Left renal cortex interstitium (tissue), 4 donors: Measurements from ENCODE around the gene PSD2. TPM values are rescaled to one million over a fixed set of nuclear protein-coding genes. Genes with fewer than 3 reads are reported as not detected.

Experiments
- DNase-seq, 4 donors: peaks; one replicate each; pipeline ENCODE4 v3.0.0-alpha.2; 2013; ENCODE audit warnings: low read depth in 4 of 4, low spot score in 2 of 4, missing footprints in 1 of 4
- polyA plus RNA-seq, 4 donors: library from polyadenylated mRNA; unstranded; fragments of 120-200 nt; gene quantifications; one replicate each; pipeline ENCODE4 v1.2.1, GENCODE V29; 2013; ENCODE audit not compliant: insufficient read length in 4 of 4

The PSD2 gene
- polyA plus RNA-seq, 4 donors, result 1.7 to 2.8 (median 2.0) TPM

DNA sequence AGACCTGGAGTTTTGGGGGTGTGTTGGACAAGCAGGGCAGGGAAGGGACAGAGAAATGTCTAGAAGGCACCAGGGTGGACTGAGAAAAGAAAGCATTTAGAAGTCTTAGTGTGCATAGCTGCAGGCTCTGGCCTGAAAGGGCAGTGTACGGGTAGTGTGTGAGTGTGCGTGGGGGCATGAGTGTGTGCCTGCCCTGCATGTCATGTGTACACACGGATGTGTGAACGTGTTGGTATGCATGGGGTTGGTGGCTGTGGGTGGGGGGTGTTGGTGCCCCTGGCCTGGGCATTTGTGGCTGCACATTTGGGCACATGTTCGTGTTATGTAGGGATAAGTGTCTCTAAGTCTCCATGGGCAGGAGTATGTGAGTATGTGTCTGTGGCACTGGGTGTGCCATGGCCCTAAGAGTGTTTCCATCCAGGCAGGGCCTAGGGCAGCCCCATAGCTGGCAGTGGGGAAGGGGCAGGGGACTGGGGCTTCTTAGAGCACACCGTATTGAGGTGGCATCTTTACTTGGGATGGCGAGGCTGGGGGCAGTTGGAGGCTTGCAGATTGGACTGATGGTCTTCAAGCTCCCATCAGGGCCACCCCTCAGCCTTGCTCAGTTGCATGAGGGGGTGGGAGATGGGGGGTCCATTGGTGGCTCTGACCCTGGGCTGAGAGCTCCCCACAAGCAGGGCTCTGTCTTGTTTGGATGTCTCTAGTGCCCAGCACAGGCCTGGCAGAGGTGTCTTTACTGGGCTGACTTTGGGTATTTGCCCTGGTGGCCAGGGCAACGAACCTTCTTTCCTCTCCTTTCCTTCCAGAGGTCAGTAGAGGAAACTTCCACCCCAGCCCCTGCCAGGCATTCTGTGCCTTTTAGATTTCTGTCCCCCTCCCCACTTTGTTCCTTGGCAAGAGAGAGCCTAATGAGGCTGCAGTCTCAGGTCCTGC is 15.0 kb downstream of the PSD2 start:
- no peak for DNase-seq

DNA sequence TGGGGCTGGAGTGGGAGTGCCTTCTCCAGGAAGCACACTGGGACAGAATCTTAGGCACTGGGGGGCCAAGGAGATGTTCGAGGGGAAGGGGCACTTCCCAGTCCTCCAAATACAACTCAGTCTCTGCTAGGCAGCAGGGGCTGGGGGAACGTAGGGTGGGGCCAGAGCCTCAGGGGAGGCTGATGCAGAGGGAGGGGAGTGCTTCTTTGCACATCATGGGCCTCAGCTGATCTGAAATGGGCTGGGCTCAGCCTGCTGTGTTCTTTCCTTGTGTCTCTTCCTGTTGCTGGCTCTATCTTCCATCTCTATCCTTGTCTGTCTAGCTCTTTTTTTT is 15.6 kb downstream of the PSD2 start:
- no peak for DNase-seq

DNA sequence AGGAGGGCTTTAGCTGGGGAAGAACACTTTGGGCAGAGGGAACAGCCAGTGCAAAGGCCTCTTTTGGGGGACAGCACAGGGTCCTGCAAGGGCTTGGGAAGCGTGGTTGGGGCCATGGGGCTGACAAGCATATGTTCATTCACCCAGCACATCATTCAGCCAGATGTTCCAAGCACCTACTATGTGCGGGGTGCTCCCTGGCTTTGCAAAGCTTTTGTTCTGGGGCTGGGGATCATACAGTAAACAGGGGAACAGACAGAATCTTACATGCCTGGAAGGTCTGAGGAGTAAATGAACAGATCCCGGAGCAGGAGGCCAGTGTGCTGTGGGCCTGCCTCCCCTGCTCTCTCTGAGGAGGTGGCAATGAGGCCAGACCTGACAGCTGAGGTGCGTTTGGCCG is 16.7 kb downstream of the PSD2 start:
- DNase-seq, result no peak

DNA sequence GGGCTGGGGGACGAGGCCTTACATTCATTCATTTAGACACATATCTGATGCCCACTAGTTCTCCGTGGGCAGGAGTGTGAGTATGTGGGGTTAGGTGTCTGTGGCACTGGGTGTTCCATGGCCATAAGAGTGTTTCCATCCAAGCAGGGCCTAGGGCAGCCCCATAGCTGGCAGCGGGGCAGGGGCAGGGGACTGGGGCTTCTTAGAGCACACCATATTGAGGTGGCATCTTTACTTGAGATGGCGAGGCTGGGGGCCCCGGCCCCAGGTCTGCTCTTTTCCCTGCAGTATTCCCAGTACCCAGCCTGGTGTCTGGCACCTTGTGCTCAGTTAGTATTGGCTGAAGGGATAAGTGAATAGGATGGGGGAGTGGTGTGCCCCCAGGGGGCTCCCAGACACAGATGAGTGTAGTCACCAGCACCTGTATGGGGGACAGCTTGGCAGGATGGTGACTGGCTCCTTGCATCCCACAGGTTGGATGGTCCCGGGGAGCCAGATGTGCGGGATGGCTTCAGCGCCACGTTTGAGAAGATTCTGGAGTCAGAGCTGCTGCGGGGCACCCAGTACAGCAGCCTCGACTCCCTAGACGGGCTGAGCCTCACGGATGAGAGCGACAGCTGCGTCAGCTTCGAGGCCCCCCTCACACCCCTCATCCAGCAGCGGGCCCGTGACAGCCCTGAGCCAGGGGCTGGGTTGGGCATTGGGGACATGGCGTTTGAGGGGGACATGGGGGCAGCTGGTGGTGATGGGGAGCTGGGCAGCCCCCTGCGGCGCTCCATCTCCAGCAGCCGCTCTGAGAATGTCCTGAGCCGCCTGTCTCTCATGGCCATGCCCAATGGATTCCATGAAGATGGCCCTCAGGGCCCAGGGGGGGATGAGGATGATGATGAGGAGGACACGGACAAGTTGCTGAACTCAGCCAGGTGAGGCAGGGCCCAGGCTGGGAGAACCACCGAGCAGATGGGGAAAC is 17.5 kb downstream of the PSD2 start:
- DNase-seq, result no peak

DNA sequence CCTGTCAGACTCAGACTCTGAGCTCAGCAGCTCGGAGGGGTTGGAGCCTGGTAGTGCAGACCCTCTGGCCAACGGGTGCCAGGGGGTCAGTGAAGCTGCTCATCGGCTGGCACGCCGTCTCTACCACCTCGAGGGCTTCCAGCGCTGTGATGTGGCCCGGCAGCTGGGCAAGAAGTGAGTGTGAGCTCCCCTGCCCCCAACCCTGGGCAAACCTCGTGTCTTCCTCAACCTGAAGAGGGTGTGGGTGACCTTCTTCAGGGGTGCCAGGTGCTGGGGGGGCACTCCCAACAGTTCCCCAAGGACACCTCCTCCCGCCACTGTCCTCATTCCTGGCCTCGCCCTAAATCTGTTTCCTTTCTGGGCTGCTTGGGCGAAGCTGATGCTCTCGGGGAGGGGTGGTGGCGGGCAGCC is 18.6 kb downstream of the PSD2 start:
- no peak for DNase-seq

DNA sequence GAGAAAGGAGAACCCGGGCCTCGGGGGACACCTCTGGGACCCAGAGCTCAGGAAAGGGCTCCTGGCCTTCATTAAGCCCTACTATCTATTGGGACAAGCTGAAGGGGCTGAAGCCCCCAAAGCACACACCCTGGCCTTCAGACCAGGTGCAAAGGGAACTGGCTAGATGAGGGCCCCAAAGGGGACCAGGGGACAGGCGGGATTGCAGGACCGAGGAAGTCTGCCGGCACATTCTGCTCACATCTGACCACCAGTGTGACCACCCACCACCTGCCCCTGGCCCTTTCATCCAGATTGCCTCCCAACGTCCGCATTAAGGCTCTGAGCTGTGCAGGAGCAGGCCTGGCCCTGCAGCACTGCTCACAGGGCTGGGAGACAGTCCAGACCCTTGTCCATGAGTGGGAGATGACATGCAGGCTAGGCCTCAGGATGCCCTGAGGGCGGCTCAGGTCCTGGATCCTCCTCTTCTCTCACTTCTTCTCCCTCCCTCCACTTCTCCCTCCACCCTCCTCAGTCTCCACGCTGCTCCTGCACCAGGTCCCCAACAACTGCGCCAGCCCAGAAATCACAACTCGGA is 19.2 kb downstream of the PSD2 start:
- no peak for DNase-seq

DNA sequence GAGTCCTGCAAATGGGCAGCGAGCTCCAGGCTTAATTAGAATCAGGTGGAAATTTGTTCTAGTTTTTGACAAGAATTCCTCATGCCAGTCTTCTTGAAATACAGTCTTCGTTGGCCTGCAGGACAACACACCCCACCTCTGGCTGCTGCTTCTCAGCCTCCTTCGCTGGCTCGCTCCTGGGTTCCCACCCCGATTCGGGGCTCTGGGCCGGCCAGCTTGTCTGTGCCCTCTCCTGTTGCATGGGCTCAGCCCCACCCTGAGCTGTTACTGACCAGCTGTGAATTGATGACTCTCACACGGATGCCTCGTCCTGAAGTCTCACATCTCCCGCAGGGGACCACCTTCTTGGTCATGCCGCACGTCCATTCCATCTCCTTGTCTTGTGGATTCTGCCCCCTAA is 21.0 kb downstream of the PSD2 start:
- no peak for DNase-seq

DNA sequence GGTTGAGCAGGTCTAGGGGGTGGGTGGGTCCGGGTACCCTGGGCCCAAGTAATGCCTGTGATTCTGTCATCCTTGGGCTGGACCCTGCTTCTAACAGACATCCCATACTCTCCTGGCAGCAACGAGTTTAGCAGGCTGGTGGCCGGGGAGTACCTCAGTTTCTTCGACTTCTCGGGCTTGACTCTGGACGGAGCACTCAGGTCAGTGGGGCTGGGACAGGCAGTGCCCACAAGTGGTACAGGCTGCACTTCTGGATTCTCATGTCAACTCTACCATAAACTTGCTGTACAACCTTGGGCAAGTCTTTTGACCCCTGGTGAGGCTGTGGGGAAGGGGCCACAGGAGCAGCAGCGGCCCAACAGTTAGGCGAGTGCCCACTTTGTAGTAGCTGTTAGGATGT is 21.8 kb downstream of the PSD2 start:
- DNase-seq, result no peak

DNA sequence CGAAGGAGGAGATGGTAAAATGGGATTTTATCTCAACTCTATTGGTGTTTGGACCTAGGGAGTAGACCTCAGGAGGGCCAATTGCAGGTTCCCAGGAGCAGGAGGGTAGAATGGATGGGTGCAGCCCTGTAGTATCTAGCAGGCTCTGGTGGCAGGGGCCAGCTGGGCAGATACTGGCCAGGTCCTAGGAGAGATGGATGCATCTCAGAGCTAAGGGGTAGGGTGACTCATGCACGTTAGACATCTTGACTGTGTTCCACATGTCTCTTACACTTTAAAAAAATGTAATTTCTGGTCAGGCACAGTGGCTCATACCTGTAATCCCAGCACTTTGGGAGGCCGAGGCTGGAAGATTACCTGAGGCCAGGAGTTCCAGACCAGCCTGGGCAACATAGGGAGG is 22.4 kb downstream of the PSD2 start:
- DNase-seq, result no peak

DNA sequence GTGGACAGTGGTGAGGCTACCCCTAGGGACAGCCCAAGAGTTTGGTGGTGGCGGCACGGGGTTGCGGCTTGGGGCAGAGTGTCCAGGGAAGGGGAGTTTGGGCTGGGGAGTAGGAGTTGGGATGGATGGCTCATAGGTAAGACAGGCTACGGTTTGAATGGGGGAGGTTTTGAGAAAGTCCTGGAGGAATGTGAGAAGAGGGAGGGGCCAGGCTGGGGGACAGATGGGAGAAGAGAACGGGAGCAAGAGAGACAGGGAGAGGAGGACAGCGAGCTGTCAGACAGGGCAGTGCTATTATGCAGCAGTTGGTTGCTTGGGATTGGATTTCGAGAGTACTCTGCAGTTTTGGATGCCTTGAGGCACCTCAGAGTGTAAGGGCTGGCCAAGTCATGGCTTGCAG is 24.5 kb downstream of the PSD2 start:
- no peak for DNase-seq

DNA sequence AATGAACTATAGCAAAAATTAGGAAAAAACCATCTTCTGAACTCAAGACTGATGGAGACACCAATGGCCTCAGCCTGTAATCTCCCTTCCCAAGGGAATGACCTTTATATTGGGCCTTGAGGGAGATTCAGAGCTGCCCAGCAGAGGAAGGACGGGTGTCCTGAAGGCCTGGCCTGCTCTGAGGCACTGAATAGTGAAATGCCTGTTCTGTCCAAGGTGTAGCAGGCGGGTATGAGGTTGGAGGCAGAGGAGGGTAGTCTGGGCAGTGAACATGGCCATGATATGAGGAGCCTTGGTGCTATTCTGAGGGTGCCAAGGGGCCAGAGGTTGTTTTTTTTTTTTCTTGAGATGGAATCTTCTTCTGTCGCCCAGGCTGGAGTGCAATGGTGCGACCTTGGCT is 25.0 kb downstream of the PSD2 start:
- no peak for DNase-seq

DNA sequence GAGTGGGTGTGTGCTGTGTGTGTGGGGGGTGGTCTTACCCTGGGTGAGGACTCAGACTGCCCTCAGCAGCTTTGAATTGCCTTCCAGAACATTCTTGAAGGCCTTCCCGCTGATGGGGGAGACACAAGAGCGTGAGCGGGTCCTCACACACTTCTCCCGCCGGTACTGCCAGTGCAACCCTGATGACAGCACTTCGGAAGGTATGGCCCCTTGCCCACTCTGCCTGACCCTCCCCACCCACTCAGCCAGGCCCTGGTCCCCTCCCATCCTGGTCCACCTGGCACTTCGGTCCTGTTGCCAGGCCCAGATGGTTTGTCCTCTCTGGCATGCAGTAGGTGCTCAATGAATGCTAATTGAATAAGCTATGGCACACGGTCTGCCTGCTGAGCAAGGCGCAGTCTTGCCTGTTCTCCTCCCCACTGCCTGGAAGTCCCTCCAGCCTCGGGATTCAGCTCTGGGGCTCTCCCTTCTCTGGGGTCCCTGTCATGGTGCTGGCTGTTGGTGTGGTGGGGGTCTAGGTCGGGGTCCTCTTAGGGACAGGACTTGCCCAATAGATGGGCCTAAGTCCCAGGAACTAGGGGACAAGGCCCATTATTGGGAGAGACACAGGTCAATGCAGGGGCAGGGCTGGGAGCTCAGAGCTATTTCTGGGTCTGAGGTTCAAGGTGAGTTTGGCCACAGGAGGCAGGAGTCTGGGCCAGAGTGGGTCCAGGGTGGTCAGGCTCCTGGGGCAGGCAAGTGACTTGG is 26.4 kb downstream of the PSD2 start:
- no peak for DNase-seq

DNA sequence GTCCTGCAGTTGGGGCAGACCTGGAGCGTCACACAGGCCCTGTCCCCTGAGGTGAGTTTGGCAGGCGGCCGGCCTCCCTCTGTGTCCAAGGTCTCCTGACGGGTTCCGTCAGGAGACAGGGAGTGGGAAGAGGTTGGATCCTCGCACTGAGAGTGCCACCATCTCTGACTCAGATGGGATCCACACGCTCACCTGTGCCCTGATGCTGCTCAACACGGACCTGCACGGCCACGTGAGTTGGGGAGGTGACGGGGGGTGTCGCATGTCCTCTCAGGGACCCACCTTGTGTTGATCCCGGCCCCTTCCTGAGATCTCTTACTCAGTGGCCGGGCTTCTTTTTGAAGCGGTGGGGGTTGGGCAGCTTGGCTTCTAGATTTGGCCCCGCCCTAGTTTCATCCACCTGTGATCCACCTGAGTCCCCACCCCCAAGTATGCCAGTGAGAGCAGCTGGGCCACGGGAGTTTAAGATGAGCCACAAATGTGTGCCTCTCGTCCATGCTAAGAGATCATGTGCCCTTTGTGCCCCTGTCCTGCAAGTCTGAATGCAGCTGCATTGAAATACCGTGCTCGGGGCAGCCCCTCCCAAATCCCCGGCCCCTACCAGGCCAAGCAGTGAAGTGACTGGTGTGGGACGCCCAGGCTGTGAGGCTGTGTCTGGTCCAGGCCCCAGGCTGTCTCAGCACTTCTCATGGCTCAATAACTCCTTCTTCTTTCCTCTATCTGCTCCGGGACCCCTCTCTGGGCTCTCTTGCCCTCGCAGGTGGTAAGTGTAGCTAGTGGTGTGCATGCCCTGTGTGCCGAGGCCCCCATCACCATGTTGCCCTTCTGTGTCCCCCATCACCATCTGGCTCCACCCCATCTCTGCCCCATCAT is 27.2 kb downstream of the PSD2 start:
- no peak for DNase-seq

DNA sequence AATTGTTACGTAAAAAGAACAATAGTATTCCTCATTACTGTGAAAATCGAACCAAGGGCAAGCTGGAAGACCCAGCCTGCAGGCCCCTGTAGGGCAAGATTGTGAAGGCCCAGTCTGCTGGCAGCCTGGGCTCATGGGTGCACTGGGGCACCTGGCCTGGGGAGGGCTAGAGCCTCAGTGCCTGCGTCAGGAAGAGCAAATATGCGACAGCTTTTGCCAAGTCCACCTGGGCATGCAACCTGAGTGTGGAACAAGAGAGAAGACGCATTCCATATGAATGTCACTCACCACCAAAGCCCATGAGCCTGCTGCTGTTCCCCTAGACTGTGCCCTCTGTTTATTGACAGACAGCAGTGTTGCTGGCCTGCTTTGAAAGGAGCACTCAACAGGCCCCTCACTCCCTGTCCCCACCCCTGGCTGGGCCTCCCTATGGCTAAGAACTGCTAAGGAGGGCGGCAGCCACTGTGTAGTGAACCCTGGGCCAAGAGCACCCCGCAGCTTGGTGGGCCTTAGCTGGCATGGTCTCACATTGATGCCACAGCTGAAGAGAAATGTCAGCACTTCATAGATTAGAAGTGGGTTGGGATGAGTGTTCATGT is 28.2 kb downstream of the PSD2 start:
- DNase-seq, result no peak

DNA sequence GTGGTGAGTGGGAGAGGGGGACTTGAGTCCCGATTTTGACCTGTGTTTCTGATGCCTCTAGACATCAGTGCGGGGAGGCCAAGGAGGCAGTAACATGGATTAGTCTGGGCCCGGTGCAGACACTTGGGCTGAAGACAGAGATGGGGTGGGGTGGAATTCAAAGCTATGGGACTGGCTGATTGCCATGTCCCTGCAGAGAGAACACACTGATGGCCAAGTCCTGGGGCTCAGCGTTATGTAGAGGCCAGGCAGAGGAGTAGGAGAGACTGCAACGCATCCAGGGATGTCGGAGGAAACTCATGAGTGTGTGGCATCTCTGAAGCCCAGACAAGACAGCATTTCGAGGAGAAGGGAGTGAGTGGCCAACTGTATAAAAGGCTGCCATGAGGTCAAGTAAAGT is 30.1 kb downstream of the PSD2 start:
- no peak for DNase-seq

DNA sequence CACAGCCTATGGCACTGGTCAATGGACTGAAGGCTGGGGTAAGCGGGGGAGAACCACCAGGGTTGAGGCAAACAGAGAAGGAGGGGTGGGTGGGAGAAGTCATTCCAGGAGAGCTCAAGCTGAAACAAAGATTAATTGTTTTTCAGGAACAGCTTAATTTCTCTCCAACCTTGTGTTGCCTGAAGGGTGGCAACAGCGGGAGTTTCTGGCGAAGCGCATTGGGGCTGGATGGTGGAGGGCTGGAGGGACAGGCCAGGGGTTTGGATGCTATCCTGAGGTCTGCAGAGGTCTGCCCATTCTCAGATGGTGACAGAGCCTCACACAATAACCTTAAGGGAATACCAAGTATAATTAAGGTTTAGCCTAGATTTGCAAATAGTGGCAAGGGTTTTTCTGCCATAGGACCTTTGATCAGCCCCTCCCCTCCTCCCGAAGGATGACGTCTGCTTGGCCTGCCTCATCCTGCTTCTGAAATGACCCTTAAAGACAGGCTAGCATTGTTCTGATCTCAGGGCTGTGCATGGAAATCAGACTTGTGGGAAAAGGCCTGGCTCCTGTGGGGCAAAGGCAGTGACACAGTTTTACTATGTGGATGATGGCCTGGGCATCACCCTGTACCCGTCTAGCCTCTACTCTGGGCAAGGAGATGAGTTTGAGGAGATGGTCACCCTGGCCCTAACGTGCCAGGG is 32.7 kb downstream of the PSD2 start:
- no peak for DNase-seq

DNA sequence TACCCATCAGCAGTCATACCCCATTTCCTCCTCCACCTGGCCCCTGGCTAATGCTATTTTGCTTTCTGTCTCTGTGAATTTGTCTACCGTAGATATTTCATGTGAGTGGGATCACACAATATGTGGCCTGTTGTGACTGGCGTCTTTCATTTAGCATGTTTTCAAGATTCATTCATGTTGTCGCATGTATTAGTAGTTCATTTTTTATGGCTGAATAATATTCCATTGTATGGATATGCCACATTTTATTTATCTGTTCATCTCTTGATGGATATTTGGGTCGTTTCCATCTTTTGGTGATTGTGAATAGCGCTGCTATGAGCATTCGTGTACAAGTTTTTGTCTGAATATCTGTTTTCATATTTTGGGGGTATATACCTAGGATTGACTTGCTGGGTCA is 33.9 kb downstream of the PSD2 start:
- no peak for DNase-seq

DNA sequence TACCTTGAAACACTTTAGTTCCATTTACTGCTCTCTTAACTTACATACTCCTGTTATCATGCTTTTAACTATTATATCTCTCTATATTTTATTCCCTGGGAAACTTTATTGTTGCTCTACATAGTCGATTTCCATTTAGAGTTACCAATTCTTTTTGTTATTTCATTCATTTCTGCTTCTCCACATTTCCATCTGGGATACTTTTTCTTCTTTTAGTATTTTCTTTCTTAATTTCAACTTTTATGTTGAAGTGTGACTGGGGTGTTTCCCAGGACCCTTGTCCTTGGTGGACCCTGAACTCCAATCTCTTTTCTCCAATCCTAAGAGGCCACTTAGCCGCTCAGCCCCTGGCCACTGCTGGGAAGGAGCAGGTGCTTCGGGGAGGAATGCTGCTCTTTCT is 36.0 kb downstream of the PSD2 start:
- no peak for DNase-seq

DNA sequence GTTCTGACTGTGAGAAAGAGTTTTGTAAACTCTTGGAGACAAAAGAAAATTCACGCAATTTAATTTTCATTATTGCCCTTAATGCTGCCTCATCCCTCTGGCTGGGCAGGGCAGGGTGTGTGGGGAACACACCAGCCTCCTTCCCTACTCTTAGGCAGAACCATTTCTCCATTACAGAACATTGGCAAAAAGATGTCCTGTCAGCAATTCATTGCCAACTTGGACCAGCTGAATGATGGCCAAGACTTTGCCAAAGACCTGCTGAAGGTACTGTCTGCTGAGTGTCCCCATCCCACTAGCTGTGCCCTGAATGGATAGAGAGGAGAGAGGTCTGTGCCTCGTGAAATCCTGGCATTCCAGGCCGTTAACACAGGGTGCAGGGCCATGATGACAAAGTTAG is 37.9 kb downstream of the PSD2 start:
- no peak for DNase-seq
